NCI-H2029 (cell line): ENCODE measurements around the gene DOC2A.

Experiments
- DNase-seq: peaks from one replicate; lab custom pipeline; 2025; lab: John Stamatoyannopoulos, UW

Gene DOC2A

GRCh38 chr16:30005341-30006094 is 5.3 kb downstream of the DOC2A start:
- peak; percentile 48 for DNase-seq

GRCh38 chr16:30004811-30005242 is 6.0 kb downstream of the DOC2A start:
- peak; percentile 83 for DNase-seq

- peak; percentile 83 for DNase-seq
Measured at GRCh38 chr16:30004424-30004776, 6.4 kb downstream of the DOC2A start.

- no peak for DNase-seq
Measured at GRCh38 chr16:30003670-30004423, 7.0 kb downstream of the DOC2A start.

- DNase-seq: no peak
Measured at GRCh38 chr16:30002614-30003346, 8.0 kb downstream of the DOC2A start.

GRCh38 chr16:30000735-30001631 is 9.8 kb downstream of the DOC2A start:
- no peak for DNase-seq

GRCh38 chr16:29999605-30000004 is 11.2 kb downstream of the DOC2A start:
- DNase-seq: no peak

GRCh38 chr16:29996766-29997250 is 14.0 kb downstream of the DOC2A start:
- DNase-seq: no peak

GRCh38 chr16:29995911-29996765 is 14.7 kb downstream of the DOC2A start, which contains the start of gene INO80E:
Gene INO80E (plus strand): TSS chr16:29996241. CDS start chr16:29996311, 70 bp downstream.
- peak; percentile 93 for DNase-seq

- DNase-seq: peak; percentile 82
Measured at GRCh38 chr16:29995324-29995910, 15.4 kb downstream of the DOC2A start, which contains the start of gene HIRIP3. Gene HIRIP3 (minus strand): TSS chr16:29995617. CDS start chr16:29995605, 12 bp downstream.

- DNase-seq: no peak
Measured at GRCh38 chr16:29994600-29995323, 16.1 kb downstream of the DOC2A start.

GRCh38 chr16:29993903-29994599 is 16.8 kb downstream of the DOC2A start:
- no peak for DNase-seq

- DNase-seq: no peak
Measured at GRCh38 chr16:29993191-29993902, 17.5 kb downstream of the DOC2A start.

GRCh38 chr16:29992344-29992967 is 18.4 kb downstream of the DOC2A start:
- DNase-seq: no peak

GRCh38 chr16:29991571-29991904 is 19.3 kb downstream of the DOC2A start:
- DNase-seq: no peak

- DNase-seq: no peak
Measured at GRCh38 chr16:29990883-29991570, 19.8 kb downstream of the DOC2A start.

- DNase-seq: no peak
Measured at GRCh38 chr16:29990034-29990433, 20.8 kb downstream of the DOC2A start.
